Lower lobe of right lung (tissue), 2 donors: ENCODE measurements around the gene LIX1. TPM values are rescaled to one million over a fixed set of nuclear protein-coding genes. Genes with fewer than 3 reads are reported as not detected.

ENCODE experiments used
- ATAC-seq, 2 donors: fragments of 200-7000 bp; cut with Tn5 transposase; one replicate each; pipeline ENCODE4 v1.9.1; 2020 to 2022; ENCODE audit warnings: mild to moderate bottlenecking in 2 of 2, moderate library complexity in 2 of 2
- DNase-seq: peaks from one replicate; pipeline ENCODE4 v3.0.0-alpha.2; 2020
- H3K27ac ChIP-seq: fragments of 200-600 bp; one replicate; pipeline ENCODE4 v1.8.0; 2022
- H3K27me3 ChIP-seq: fragments of 200-600 bp; one replicate; pipeline ENCODE4 v1.8.0; 2022; ENCODE audit warnings: low read depth
- H3K36me3 ChIP-seq: fragments of 200-600 bp; one replicate; pipeline ENCODE4 v1.8.0; 2022; ENCODE audit warnings: mild to moderate bottlenecking
- H3K4me1 ChIP-seq: fragments of 200-600 bp; one replicate; pipeline ENCODE4 v1.8.0; 2022
- H3K4me3 ChIP-seq: fragments of 200-600 bp; one replicate; pipeline ENCODE4 v1.8.0; 2022; ENCODE audit warnings: mild to moderate bottlenecking
- H3K9me3 ChIP-seq: fragments of 200-600 bp; one replicate; pipeline ENCODE4 v1.8.0; 2022
- CTCF ChIP-seq: fragments of 200-600 bp; IDR thresholded peaks from one replicate; pipeline ENCODE4 v1.8.0; 2022; ENCODE audit warnings: antibody characterized with exemption, mild to moderate bottlenecking
- intact Hi-C: fragments of 100-400 bp; cut with DNase I; formaldehyde crosslinking; loops from one replicate; pipeline ENCODE4 v1.11.0; 2022
- total RNA-seq: library from RNA; stranded (reverse); fragmentation: NEBNext Ultra II Directional; extraction: Animal tissue kit (Norgen Biotek cat#: 25700); gene quantifications from one replicate; pipeline ENCODE4 v1.2.1, GENCODE V29; 2021
- donor health status: DM: no; HTN: yes; CAD: no; lungs with severe emphysema.

LIX1 gene
- total RNA-seq, 1 donor from 2014 or later, result not detected

DNA sequence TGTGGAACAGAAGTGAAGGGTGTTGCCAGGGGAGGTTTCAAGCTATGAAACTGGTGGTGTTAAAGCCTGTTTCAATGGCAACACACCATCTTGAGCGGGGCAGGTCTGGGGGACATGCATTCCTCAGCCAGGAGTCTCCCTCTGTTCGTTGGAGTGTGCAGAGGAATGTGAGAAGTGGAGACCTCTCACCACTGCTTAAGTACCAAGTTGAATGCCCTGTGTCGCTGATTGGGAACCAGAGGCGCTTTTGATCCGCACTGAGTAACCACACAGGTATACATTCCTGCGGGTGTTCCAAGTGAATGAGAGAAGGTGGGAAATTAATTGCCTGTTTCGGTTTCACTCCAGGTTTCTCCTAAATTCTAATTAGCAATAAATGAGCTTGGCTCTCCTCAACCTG lies 99.4 kb downstream of the LIX1 start:
- H3K36me3 ChIP-seq, result no peaks in the 10 kb centered on the region
- peak; percentile 92 to 93 for ATAC-seq
- H3K4me3 ChIP-seq, result no peak overlapping the region
- no peaks in the 10 kb centered on the region for H3K4me1 ChIP-seq
- H3K9me3 ChIP-seq, result no peaks in the 10 kb centered on the region
- H3K27me3 ChIP-seq, result no peaks in the 10 kb centered on the region
- H3K27ac ChIP-seq, result peak overlapping the region; percentile 38
- peak; percentile 48 for DNase-seq
- TF ChIP-seq CTCF, result no peak
- intact Hi-C loops, result no loop called here

Other genes starting within 250 kb of the LIX1 start
- gene LNPEP, start 206.5 kb downstream of the LIX1 start, total RNA-seq, result 59.6 TPM
- 21.6 TPM for gene RIOK2, start 40.6 kb upstream of the LIX1 start, total RNA-seq